ENCODE measurements around the gene LSM4.
"Not testable (repeated sequence)": the region's sequence is repeated elsewhere in the genome, so short reads cannot be mapped to it uniquely, and the experiment has no call there.

The LSM4 gene

DNA sequence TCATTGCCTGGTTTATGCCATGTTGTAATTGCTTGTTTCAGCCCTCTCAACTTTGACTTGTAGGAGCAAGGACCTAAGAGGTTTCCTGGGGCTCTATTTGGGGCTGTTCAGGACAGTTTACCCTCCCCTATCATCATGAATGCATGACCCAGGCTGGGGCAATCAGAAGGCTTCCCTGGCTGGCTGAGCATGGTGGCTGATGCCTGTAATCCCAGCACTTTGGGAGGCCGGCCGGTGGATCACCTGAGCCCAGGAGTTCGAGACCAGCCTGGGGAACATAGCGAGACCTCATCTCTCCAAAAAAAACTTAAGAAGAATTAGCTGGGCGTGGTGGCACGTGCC, 6.1 kb upstream of the LSM4 start:
- Histone ChIP-seq H3K9me2 (replicated peaks; ENCODE audit: control insufficient read depth, low read length) (no peaks in the 10 kb centered on the region), H3K79me2 (ENCODE audit: control insufficient read depth, low read length) (no peaks in the 10 kb centered on the region), H4K20me1 (ENCODE audit: control insufficient read depth, insufficient read depth, low read depth, low read length) (no peaks in the 10 kb centered on the region), H3K36me3 (ENCODE audit: control insufficient read depth, low read length) (no peaks in the 10 kb centered on the region), H3K27me3 (ENCODE audit: control insufficient read depth, low read length) (peaks cover 16% of the 10 kb centered on the region), H3K27ac (ENCODE audit: low read depth, low read length) (no peak overlapping the region), H3F3A (ENCODE audit: control insufficient read depth, insufficient read depth) (peaks cover 6% of the 10 kb centered on the region), H3K9me3 (ENCODE audit: control insufficient read depth, insufficient read depth, low read length) (no peaks in the 10 kb centered on the region), H3K4me1 (ENCODE audit: control insufficient read depth, low read length) (peaks cover 24% of the 10 kb centered on the region), H3K4me3 (ENCODE audit: low read length) (peak overlapping the region; percentile 64), H3K4me2 (ENCODE audit: low read length) (peak overlapping the region; percentile 73)
- TF ChIP-seq, protein P1, sequence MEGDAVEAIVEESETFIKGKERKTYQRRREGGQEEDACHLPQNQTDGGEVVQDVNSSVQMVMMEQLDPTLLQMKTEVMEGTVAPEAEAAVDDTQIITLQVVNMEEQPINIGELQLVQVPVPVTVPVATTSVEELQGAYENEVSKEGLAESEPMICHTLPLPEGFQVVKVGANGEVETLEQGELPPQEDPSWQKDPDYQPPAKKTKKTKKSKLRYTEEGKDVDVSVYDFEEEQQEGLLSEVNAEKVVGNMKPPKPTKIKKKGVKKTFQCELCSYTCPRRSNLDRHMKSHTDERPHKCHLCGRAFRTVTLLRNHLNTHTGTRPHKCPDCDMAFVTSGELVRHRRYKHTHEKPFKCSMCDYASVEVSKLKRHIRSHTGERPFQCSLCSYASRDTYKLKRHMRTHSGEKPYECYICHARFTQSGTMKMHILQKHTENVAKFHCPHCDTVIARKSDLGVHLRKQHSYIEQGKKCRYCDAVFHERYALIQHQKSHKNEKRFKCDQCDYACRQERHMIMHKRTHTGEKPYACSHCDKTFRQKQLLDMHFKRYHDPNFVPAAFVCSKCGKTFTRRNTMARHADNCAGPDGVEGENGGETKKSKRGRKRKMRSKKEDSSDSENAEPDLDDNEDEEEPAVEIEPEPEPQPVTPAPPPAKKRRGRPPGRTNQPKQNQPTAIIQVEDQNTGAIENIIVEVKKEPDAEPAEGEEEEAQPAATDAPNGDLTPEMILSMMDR (IDR thresholded peaks at IDR 0.05; ENCODE audit: low read depth, low read length, poor library complexity, severe bottlenecking): no peak
- TF ChIP-seq EZH2phosphoT487 (IDR thresholded peaks at IDR 0.05; ENCODE audit: borderline replicate concordance, low read length): no peak

DNA sequence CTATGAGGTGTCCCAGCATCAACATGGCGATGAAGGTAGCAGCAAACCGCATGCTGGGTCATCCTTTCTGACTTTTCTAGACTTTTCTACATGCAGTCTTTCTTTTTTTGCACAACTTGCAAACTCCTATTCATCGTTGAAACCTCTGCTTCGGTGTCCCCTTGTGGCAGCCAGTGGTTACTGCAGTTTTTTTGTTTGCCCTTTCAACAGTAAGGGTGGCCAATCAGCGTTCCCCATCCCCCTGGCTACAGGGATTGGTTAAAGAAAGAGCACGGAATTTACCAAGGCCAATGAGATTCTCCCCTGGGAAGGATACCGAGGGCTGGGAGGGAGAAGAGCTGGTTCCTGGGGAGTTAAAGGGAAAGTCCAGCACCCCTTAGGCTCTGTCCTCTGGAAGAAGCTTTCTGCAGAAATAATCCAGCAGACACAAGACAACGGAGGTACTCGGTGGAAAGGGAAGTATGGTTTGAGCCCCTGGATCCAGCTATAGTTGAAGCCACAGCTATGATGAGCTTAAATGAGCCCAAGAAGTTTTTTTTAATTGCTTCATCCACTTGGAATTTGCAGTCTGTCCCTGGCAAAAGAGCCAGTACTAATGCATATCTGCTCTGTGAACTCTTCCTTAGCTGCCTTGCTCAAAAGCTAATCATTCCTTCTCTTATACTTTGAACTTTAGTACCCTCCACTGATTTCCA, 5.6 kb upstream of the LSM4 start:
- H3K27ac ChIP-seq (ENCODE audit: low read depth, low read length): no peak overlapping the region
- no peak for TF ChIP-seq EZH2phosphoT487 (IDR thresholded peaks at IDR 0.05; ENCODE audit: borderline replicate concordance, low read length)
- TF ChIP-seq, protein P1 (IDR thresholded peaks at IDR 0.05; ENCODE audit: low read depth, low read length, poor library complexity, severe bottlenecking): peak; percentile 85
- peaks cover 16% of the 10 kb centered on the region for H3K27me3 ChIP-seq (ENCODE audit: control insufficient read depth, low read length)
- H3K36me3 ChIP-seq (ENCODE audit: control insufficient read depth, low read length): no peaks in the 10 kb centered on the region
- H3K9me3 ChIP-seq (ENCODE audit: control insufficient read depth, insufficient read depth, low read length): no peaks in the 10 kb centered on the region
- peak overlapping the region; percentile 73 for H3K4me2 ChIP-seq (ENCODE audit: low read length)
- peaks cover 29% of the 10 kb centered on the region for H3K4me1 ChIP-seq (ENCODE audit: control insufficient read depth, low read length)
- H3F3A ChIP-seq (ENCODE audit: control insufficient read depth, insufficient read depth): peaks cover 12% of the 10 kb centered on the region
- no peaks in the 10 kb centered on the region for H4K20me1 ChIP-seq (ENCODE audit: control insufficient read depth, insufficient read depth, low read depth, low read length)
- H3K9me2 ChIP-seq (replicated peaks; ENCODE audit: control insufficient read depth, low read length): no peaks in the 10 kb centered on the region
- peak overlapping the region; percentile 64 for H3K4me3 ChIP-seq (ENCODE audit: low read length)
- 0 out of 2 replicates have a peak, but pooled peaks cover 2% of the 10 kb centered on the region for H3K79me2 ChIP-seq (ENCODE audit: control insufficient read depth, low read length)

DNA sequence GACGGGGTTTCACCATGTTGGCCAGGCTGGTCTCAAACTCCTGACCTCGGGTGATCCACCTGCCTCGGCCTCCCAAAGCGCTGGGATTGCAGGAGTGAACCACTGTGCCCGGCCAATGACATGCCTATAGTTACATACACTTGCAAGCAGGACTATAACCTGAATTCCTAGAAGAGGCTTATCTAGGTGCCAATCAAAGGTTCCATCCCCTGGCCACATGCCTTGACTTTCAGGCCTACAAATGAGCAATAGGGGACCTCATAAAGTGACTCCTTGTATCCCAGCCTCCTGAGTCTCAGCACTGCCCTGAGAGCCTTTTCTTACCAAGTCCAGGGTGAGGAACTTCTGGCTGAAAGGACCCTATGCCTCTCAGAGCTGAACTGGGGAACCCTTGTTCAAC, 3.9 kb upstream of the LSM4 start:
- H3K4me3 ChIP-seq (ENCODE audit: low read length): no peak overlapping the region
- no peaks in the 10 kb centered on the region for H4K20me1 ChIP-seq (ENCODE audit: control insufficient read depth, insufficient read depth, low read depth, low read length)
- H3F3A ChIP-seq (ENCODE audit: control insufficient read depth, insufficient read depth): peaks cover 14% of the 10 kb centered on the region
- peaks cover 36% of the 10 kb centered on the region for H3K4me1 ChIP-seq (ENCODE audit: control insufficient read depth, low read length)
- peaks cover 14% of the 10 kb centered on the region for H3K79me2 ChIP-seq (ENCODE audit: control insufficient read depth, low read length)
- no peaks in the 10 kb centered on the region for H3K9me3 ChIP-seq (ENCODE audit: control insufficient read depth, insufficient read depth, low read length)
- no peak overlapping the region for H3K4me2 ChIP-seq (ENCODE audit: low read length)
- peaks cover 9% of the 10 kb centered on the region for H3K36me3 ChIP-seq (ENCODE audit: control insufficient read depth, low read length)
- no peak for TF ChIP-seq EZH2phosphoT487 (IDR thresholded peaks at IDR 0.05; ENCODE audit: borderline replicate concordance, low read length)
- TF ChIP-seq, protein P1 (IDR thresholded peaks at IDR 0.05; ENCODE audit: low read depth, low read length, poor library complexity, severe bottlenecking): no peak
- no peaks in the 10 kb centered on the region for H3K9me2 ChIP-seq (replicated peaks; ENCODE audit: control insufficient read depth, low read length)
- H3K27me3 ChIP-seq (ENCODE audit: control insufficient read depth, low read length): peaks cover 8% of the 10 kb centered on the region
- no peak overlapping the region for H3K27ac ChIP-seq (ENCODE audit: low read depth, low read length)

DNA sequence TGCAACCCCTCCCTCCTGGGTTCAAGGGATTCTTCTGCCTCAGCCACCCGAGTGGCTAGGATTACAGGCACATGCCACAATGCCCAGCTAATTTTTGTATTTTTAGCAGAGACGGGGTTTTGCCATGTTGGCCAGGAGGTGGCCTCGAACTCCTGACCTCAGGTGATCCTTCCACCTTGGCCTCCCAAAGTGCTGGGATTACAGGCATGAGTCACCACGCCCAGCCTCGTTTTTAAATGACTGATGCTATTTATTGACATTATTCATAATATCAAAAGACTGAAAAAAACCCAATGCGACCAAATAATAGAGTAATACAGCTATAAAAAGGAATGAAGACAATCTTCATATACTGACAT, 1.5 kb upstream of the LSM4 start:
- not testable (repeated sequence) for H3K4me3 ChIP-seq (ENCODE audit: low read length); H3K9me2 ChIP-seq (replicated peaks; ENCODE audit: control insufficient read depth, low read length); H3K27me3 ChIP-seq (ENCODE audit: control insufficient read depth, low read length); H3K9me3 ChIP-seq (ENCODE audit: control insufficient read depth, insufficient read depth, low read length)
- peak overlapping the region; percentile 95 for H3K4me2 ChIP-seq (ENCODE audit: low read length)
- H3F3A ChIP-seq (ENCODE audit: control insufficient read depth, insufficient read depth): peaks cover 16% of the 10 kb centered on the region
- peaks cover 55% of the 10 kb centered on the region for H3K4me1 ChIP-seq (ENCODE audit: control insufficient read depth, low read length)
- H3K36me3 ChIP-seq (ENCODE audit: control insufficient read depth, low read length): peaks cover 33% of the 10 kb centered on the region
- peaks cover 39% of the 10 kb centered on the region for H3K79me2 ChIP-seq (ENCODE audit: control insufficient read depth, low read length)
- peaks cover 12% of the 10 kb centered on the region; the same call in 1 of the 2 replicates for H4K20me1 ChIP-seq (ENCODE audit: control insufficient read depth, insufficient read depth, low read depth, low read length)
- peak overlapping the region; percentile 85 for H3K27ac ChIP-seq (ENCODE audit: low read depth, low read length)
